GM12891 (cell line): ENCODE results near the gene CTRB2.

ENCODE experiments used
- POLR2A ChIP-seq: IDR thresholded peaks from 2 replicates; pipeline ENCODE4 v1.6.1; 2011; ENCODE audit warnings: low read depth, low read length, control low read depth
- TAF1 ChIP-seq: IDR thresholded peaks from 2 replicates; pipeline ENCODE4 v1.6.1; 2011; ENCODE audit warnings: low read depth, low read length, control low read depth

- TF ChIP-seq TAF1 (no peak), POLR2A (no peak)
These were observed 2.6 kb downstream of the CTRB2 start for GRCh38 chr16:75204410-75204758.
